Vagina (tissue), 2 donors: Measurements from ENCODE around the gene NAA15. TPM values are rescaled to one million over a fixed set of nuclear protein-coding genes. Genes with fewer than 3 reads are reported as not detected.

Experiments
- DNase-seq, 2 donors: peaks; one replicate each; pipeline ENCODE4 v3.0.0-alpha.2; 2017; ENCODE audit errors: extremely low spot score in 2 of 2
- H3K27ac ChIP-seq: fragments of 200-600 bp; sonication (generic); one replicate; pipeline ENCODE4 v1.5.1; 2019
- H3K27me3 ChIP-seq: fragments of 200-600 bp; sonication (generic); one replicate; pipeline ENCODE4 v1.5.1; 2019
- H3K36me3 ChIP-seq, 2 donors: fragments of 200-600 bp; sonication (generic); one replicate each; pipeline ENCODE4 v1.5.1; 2017 to 2019
- H3K4me1 ChIP-seq: fragments of 200-600 bp; sonication (generic); one replicate; pipeline ENCODE4 v1.5.1; 2019
- H3K4me3 ChIP-seq, 2 donors: fragments of 200-600 bp; sonication (generic); 1 replicate in 1 of 2; 2 replicates in 1 of 2; pipeline ENCODE4 v1.5.1; 2016 to 2019
- H3K9me3 ChIP-seq: fragments of 200-600 bp; sonication (generic); one replicate; pipeline ENCODE4 v1.5.1; 2019
- POLR2A ChIP-seq, 2 donors: fragments of 450-650 bp; IDR thresholded peaks; one replicate each; pipeline ENCODE4 v1.6.1; 2017; ENCODE audit warnings: antibody characterized with exemption in 2 of 2, mild to moderate bottlenecking in 2 of 2, moderate library complexity in 2 of 2
- POLR2AphosphoS5 ChIP-seq, 2 donors: sonication (generic); formaldehyde crosslinking; IDR thresholded peaks; one replicate each; pipeline ENCODE4 v1.9.0; 2017; ENCODE audit warnings: antibody characterized with exemption in 2 of 2, mild to moderate bottlenecking in 2 of 2, low read depth in 1 of 2; ENCODE audit not compliant: insufficient read depth in 1 of 2
- intact Hi-C: fragments of 100-400 bp; cut with DNase I; formaldehyde crosslinking; loops from one replicate; pipeline ENCODE4 v1.15.1; 2023
- total RNA-seq: library from RNA; depleted of rRNA; stranded (reverse); fragments of >200 nt; gene quantifications from one replicate; pipeline ENCODE4 v1.2.3, GENCODE V29; 2016
- TF ChIP-seq, protein P1 (sequence below), 3 experiments: fragments of 450-650 bp in 2 of 3; fragments of 200-600 bp in 1 of 3; sonication (generic) in 1 of 3; IDR thresholded peaks; one replicate each; pipeline ENCODE4 v1.5.1; 2017 to 2019; ENCODE audit warnings: antibody characterized with exemption in 3 of 3, mild to moderate bottlenecking in 2 of 3, moderate library complexity in 2 of 3

Gene NAA15
- total RNA-seq, 1 donor from 2014 or later: 35.1 TPM

DNA sequence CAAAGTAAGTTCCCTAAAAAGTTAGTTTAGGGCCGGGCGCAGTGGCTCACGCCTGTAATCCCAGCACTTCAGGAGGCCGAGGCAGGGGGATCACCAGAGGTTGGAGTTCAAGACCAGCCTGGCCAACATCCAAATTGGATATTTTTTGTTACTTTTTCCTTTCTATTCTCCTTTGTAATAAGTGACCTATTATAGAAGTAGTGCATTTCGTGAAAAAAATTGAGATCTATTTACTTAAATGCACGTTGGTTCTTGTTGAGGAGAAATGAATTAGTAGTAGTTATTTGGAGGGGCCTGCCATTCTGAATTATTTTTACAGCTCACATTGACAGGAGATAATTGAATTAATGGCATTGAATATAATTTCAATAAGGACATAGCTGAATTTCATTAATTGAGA is 23.3 kb downstream of the NAA15 start:
- peaks cover 22% of the 10 kb centered on the region for H3K4me1 ChIP-seq
- no peak overlapping the region for H3K27ac ChIP-seq

DNA sequence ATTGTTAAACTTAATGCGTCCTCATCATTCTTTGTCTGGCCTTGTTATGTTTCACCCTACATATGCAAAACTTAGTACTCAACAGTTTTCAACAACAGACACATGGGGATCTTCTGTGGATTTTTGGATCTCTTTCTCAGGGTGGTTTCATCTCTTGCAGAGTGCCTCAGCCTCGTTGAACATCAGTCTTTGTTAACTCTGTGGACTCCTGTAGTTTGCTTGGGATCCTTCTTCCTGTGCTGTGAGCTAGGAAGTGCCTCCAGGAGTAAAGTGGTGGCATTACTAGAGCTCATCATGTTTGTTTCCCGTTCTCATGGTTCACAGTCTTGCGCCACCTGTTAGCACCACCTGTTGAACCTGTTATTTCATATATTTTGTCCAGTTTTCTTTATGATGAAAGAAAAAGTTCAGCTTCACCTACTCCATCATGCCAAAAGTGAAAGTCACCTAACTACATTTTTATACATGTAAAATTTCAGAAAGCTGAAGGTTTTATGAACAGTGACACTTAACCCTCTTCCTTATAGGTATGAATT is 28.4 kb downstream of the NAA15 start:
- Histone ChIP-seq H3K9me3 (no peaks in the 10 kb centered on the region), H3K4me1 (peaks cover 5% of the 10 kb centered on the region), H3K27me3 (no peaks in the 10 kb centered on the region), H3K4me3 (no peak overlapping the region), H3K36me3 (peaks cover 0 to 13% of the 10 kb centered on the region in 2 donors), H3K27ac (no peak overlapping the region)
- DNase-seq: no peak
- intact Hi-C loops: no loop called here
- TF ChIP-seq POLR2A (IDR thresholded peaks at IDR 0.05): no peak
- no peak for TF ChIP-seq POLR2AphosphoS5 (IDR thresholded peaks at IDR 0.05; ENCODE audit: insufficient read depth in 1 of 2, low read depth in 1 of 2)
- TF ChIP-seq, protein P1, sequence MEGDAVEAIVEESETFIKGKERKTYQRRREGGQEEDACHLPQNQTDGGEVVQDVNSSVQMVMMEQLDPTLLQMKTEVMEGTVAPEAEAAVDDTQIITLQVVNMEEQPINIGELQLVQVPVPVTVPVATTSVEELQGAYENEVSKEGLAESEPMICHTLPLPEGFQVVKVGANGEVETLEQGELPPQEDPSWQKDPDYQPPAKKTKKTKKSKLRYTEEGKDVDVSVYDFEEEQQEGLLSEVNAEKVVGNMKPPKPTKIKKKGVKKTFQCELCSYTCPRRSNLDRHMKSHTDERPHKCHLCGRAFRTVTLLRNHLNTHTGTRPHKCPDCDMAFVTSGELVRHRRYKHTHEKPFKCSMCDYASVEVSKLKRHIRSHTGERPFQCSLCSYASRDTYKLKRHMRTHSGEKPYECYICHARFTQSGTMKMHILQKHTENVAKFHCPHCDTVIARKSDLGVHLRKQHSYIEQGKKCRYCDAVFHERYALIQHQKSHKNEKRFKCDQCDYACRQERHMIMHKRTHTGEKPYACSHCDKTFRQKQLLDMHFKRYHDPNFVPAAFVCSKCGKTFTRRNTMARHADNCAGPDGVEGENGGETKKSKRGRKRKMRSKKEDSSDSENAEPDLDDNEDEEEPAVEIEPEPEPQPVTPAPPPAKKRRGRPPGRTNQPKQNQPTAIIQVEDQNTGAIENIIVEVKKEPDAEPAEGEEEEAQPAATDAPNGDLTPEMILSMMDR (IDR thresholded peaks at IDR 0.05): no peak

More for the DNA sequence above, 23.3 kb downstream of the NAA15 start:
- Histone ChIP-seq H3K4me3 (no peak overlapping the region), H3K27me3 (no peaks in the 10 kb centered on the region), H3K9me3 (no peaks in the 10 kb centered on the region), H3K36me3 (peaks cover 0 to 13% of the 10 kb centered on the region in 2 donors)
- no peak for DNase-seq
- intact Hi-C loops: no loop called here
- TF ChIP-seq, protein P1 (IDR thresholded peaks at IDR 0.05): no peak
- no peak for TF ChIP-seq POLR2AphosphoS5 (IDR thresholded peaks at IDR 0.05; ENCODE audit: insufficient read depth in 1 of 2, low read depth in 1 of 2)
- no peak for TF ChIP-seq POLR2A (IDR thresholded peaks at IDR 0.05)

- Histone ChIP-seq H3K4me1 (no peaks in the 10 kb centered on the region), H3K36me3 (peaks cover 0 to 13% of the 10 kb centered on the region in 2 donors), H3K27me3 (no peaks in the 10 kb centered on the region), H3K27ac (no peak overlapping the region), H3K9me3 (no peaks in the 10 kb centered on the region), H3K4me3 (no peak overlapping the region)
- DNase-seq: no peak
- TF ChIP-seq POLR2AphosphoS5 (IDR thresholded peaks at IDR 0.05; ENCODE audit: insufficient read depth in 1 of 2, low read depth in 1 of 2) (no peak), POLR2A (IDR thresholded peaks at IDR 0.05) (no peak)
- TF ChIP-seq, protein P1 (IDR thresholded peaks at IDR 0.05): no peak
- intact Hi-C loops: no loop called here
Observed at GRCh38 chr4:139330283-139330682, 29.0 kb downstream of the NAA15 start.

DNA sequence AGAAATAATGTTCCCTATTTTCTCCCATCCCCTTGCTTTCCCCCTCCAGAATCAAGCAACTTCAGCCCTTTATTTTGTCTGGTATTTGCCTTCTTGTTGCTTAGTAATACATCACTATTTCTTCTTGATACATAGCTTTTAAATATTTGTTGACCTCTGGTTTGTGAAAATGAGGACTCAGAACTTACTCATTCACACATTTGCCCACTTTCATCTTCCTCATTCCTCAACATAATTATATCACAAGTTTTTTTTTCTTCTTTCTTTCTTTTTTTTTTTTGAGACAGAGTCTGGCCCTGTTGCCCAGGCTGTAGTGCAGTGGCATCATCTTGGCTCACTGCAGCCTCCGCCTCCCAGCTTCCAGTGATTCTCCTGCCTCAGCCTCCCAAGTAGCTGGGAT is 29.9 kb downstream of the NAA15 start:
- no peaks in the 10 kb centered on the region for H3K4me1 ChIP-seq
- intact Hi-C loops: no loop called here
- DNase-seq: no peak

DNA sequence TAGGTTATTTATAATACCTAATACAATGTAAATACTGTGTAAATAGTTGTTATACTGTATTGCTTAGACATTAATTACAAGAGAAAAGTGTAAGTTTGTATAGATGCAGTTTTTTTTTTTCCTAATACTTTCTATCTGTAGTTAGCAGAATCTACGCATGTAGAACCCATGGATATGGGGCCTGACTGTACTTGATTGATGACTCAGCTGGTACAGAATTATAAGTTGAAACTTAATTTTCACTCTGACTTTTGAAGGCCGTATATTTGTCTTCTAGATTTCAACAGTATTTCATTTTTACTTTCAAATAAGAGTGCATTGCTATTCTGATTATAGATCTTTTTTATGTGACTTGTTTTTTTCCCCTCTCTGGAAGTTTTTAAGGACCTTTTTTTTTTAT is 31.7 kb downstream of the NAA15 start:
- no peak for DNase-seq
- Histone ChIP-seq H3K4me3 (no peak overlapping the region), H3K36me3 (peaks cover 0 to 6% of the 10 kb centered on the region in 2 donors), H3K4me1 (no peaks in the 10 kb centered on the region), H3K9me3 (no peaks in the 10 kb centered on the region), H3K27ac (no peak overlapping the region), H3K27me3 (no peaks in the 10 kb centered on the region)
- intact Hi-C loops: no loop called here
- TF ChIP-seq, protein P1 (IDR thresholded peaks at IDR 0.05): no peak
- TF ChIP-seq POLR2A (IDR thresholded peaks at IDR 0.05): no peak

More for the DNA sequence above, 29.9 kb downstream of the NAA15 start:
- H3K27ac ChIP-seq: no peak overlapping the region
- TF ChIP-seq, protein P1 (IDR thresholded peaks at IDR 0.05): no peak
- TF ChIP-seq POLR2A (IDR thresholded peaks at IDR 0.05): no peak
- no peak for TF ChIP-seq POLR2AphosphoS5 (IDR thresholded peaks at IDR 0.05; ENCODE audit: insufficient read depth in 1 of 2, low read depth in 1 of 2)
- H3K27me3 ChIP-seq: no peaks in the 10 kb centered on the region
- H3K36me3 ChIP-seq: peaks cover 0 to 13% of the 10 kb centered on the region in 2 donors
- no peaks in the 10 kb centered on the region for H3K9me3 ChIP-seq
- no peak overlapping the region for H3K4me3 ChIP-seq
